ENCODE data around the gene PKNOX2. TPM values are rescaled to one million over a fixed set of nuclear protein-coding genes. Genes with fewer than 3 reads are reported as not detected.

Gene PKNOX2
- total and polyA plus RNA-seq, 9 of the 15 experiments (the other 6 are each of a cell fraction or from before 2014, with no cell fraction given) = not detected

- Histone ChIP-seq H3K4me3 (no peak overlapping the region), H2AFZ (ENCODE audit: low read depth, low read length) (no peak overlapping the region), H3K9me1 (ENCODE audit: control insufficient read depth, insufficient read depth, low read length) (no peaks in the 10 kb centered on the region), H3K4me2 (ENCODE audit: insufficient read depth, low read length) (no peak overlapping the region), H3K9me3 (replicated peaks; ENCODE audit: control insufficient read depth, insufficient read depth, low read depth, low read length) (no peaks in the 10 kb centered on the region), H3K9ac (ENCODE audit: insufficient read depth in 1 of 2, low read depth in 2 of 2, low read length in 2 of 2) (no peak overlapping the region), H3K27ac (ENCODE audit: extremely low read depth, low read depth, low read length) (no peak overlapping the region), H3K27me3 (ENCODE audit: control insufficient read depth in 2 of 2, insufficient read depth in 2 of 2, low read length in 2 of 2) (peaks cover 3 to 42% of the 10 kb centered on the region in 2 experiments), H4K20me1 (replicated peaks; ENCODE audit: control insufficient read depth, insufficient read depth, low read length) (no peaks in the 10 kb centered on the region), H3K79me2 (ENCODE audit: control insufficient read depth, insufficient read depth, low read length) (no peaks in the 10 kb centered on the region), H3K4me1 (replicated peaks in 1 of 2; ENCODE audit: control insufficient read depth in 2 of 2, insufficient read depth in 2 of 2, low read length in 2 of 2) (no peaks in the 10 kb centered on the region), H3K36me3 (ENCODE audit: control insufficient read depth, insufficient read depth, low read length) (no peaks in the 10 kb centered on the region)
- no peak for ATAC-seq
- 0% methylated on average over 2 of the region's 2 CpGs for WGBS (ENCODE audit: insufficient coverage, low coverage, missing lambda C conversion rate)
- ChIA-PET CTCF (ENCODE audit: low intra/inter-chr PET ratio) (no interaction called here), POLR2A (no interaction called here)
- TF ChIP-seq ETV1 (tag; conservative IDR thresholded peaks at IDR 0.05; ENCODE audit: low read depth) (no peak), ZNF655 (CRISPR knock-in tag; IDR thresholded peaks at IDR 0.05) (no peak), SAP30 (IDR thresholded peaks at IDR 0.05; ENCODE audit: borderline replicate concordance, insufficient read depth, low read depth, low read length, poor library complexity, severe bottlenecking) (no peak), KLF13 (tag; IDR thresholded peaks at IDR 0.05; ENCODE audit: borderline replicate concordance, low read depth) (no peak), ATF4 (CRISPR knock-in tag; IDR thresholded peaks at IDR 0.05) (no peak), NCOA6 (IDR thresholded peaks at IDR 0.05) (no peak), CTCFL (IDR thresholded peaks at IDR 0.05; ENCODE audit: borderline replicate concordance, insufficient read depth, low read depth, low read length, poor library complexity, severe bottlenecking) (no peak), ZNF766 (CRISPR knock-in tag; conservative IDR thresholded peaks at IDR 0.05) (no peak), KAT2B (IDR thresholded peaks at IDR 0.05; ENCODE audit: low read depth, low read length) (no peak), CHD1 (IDR thresholded peaks at IDR 0.05; ENCODE audit: low read length) (no peak), ZNF212 (CRISPR knock-in tag; IDR thresholded peaks at IDR 0.05) (no peak), ZSCAN29 (IDR thresholded peaks at IDR 0.05) (no peak), ZEB2 (IDR thresholded peaks at IDR 0.05) (no peak), NR2F6 (CRISPR knock-in tag; IDR thresholded peaks at IDR 0.05) (no peak), CSDE1 (IDR thresholded peaks at IDR 0.05) (no peak), TCFL5 (CRISPR knock-in tag; conservative IDR thresholded peaks at IDR 0.05) (no peak), DNMT1 (IDR thresholded peaks at IDR 0.05) (no peak), MCM5 (IDR thresholded peaks at IDR 0.05; ENCODE audit: low read depth) (no peak), CBFA2T3 (IDR thresholded peaks at IDR 0.05) (no peak)
- in situ Hi-C loops (cut with MboI) (no loop called here), intact Hi-C loops (cut with micrococcal nuclease) (no loop called here)
- no peak for DNase-seq (ENCODE audit: extremely low read depth in 1 of 4, low spot score in 3 of 4)
- FAIRE-seq = no peak
- no TSS peak for BruUV-seq (replicated peaks)
These were observed 65.4 kb downstream of the PKNOX2 start for GRCh38 chr11:125229916-125230315.
